HG03025 (cell line): ENCODE measurements around the gene MFSD1.

Experiments
- ATAC-seq: cut with Tn5 transposase; IDR thresholded peaks from one replicate; pipeline ENCODE4 v1.9.1; 2021; ENCODE audit warnings: mild to moderate bottlenecking, moderate library complexity; ENCODE audit not compliant: unreplicated experiment, low FRiP score

Gene MFSD1, protein sequence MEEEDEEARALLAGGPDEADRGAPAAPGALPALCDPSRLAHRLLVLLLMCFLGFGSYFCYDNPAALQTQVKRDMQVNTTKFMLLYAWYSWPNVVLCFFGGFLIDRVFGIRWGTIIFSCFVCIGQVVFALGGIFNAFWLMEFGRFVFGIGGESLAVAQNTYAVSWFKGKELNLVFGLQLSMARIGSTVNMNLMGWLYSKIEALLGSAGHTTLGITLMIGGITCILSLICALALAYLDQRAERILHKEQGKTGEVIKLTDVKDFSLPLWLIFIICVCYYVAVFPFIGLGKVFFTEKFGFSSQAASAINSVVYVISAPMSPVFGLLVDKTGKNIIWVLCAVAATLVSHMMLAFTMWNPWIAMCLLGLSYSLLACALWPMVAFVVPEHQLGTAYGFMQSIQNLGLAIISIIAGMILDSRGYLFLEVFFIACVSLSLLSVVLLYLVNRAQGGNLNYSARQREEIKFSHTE

DNA sequence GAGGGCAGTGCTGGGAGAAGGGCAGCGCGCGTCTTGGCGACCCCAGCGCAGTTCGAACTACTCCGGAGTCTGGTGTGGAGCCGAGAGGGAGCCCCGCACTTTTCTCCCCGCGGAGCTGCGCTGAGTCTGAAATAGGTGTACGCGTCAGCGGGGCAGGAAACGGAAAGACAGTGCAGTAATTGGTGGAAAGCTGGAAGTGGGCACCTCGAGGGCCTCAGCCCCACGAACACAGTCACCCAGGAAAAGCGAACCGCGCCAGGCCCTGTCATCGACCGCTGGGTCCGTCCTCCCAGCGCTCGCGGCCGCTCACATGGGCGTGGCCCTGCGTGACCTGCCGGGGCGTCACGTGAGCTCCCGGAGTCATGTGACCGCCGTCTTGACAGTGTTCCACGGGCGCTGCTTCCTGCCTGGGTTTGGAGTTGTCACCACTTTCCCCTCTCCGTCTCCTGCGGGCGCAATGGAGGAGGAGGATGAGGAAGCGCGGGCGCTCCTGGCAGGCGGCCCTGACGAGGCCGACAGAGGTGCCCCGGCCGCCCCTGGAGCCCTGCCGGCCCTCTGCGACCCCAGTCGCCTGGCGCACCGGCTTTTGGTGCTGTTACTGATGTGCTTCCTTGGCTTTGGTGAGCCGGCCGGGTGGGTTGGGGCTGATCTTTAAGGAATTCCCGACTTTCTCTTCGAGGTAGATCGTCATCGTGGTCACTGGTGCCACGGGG, at the start of gene MFSD1:
Gene MFSD1, plus strand, starts transcription at position 359 of the 713 bp plus-strand sequence. Its CDS starts 99 bp downstream, at position 458.
- peak; percentile 98 for ATAC-seq

DNA sequence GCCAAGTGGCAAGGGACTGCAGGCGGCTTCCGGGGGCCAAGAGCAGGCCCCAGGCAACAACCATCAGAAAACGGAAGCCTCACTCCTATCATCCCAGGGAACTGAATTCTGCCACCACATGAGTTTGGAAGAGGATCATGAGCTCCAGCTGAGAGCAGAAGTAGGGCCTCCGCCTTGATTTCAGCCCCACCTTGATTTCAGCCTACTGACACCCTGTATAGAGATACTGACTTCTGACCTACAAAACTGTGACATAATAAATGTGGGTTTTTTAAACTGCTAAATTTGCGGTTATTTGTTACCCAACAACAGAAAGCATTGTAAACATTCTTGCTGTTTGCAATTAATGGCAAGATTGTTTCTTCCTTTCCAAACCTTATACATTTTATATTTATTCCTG, 48.0 kb upstream of the MFSD1 start:
- no peak for ATAC-seq

DNA sequence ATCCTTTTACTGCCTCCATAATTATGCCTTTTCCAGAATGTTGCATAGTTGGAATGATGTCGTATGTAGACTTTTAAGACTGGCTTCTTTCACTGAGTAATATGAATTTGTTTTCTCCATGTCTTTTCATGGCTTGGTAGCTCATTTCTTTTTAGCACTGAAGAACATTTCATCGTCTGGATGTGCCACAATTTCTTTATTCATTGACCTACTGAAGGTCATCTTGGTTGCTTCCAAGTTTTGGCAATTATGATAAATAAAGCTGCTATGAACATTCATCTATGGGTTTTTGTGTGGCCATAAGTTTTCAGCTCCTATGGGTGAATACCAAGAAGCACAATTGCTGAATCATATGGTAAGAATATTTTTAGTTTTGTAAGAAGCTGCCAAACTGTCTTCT, 46.4 kb upstream of the MFSD1 start:
- no peak for ATAC-seq

DNA sequence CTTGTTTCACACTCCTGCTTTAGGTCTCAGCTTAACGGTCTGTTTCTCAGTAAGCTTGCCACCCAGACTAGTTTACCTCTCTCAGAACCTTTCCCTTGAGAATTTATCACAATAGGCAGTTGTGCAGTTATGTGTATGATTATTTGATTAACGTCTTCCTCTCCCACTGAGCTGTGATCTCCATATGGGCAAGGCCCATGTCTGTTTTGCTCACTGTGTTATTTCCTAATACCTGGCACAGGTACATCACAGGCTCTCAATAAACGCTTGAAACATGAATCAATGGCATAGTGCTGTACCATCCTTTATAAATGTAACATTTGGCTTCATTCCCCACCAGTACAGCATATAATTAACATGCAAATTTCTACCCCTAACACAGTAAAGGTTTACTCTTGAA, 40.5 kb upstream of the MFSD1 start:
- no peak for ATAC-seq

DNA sequence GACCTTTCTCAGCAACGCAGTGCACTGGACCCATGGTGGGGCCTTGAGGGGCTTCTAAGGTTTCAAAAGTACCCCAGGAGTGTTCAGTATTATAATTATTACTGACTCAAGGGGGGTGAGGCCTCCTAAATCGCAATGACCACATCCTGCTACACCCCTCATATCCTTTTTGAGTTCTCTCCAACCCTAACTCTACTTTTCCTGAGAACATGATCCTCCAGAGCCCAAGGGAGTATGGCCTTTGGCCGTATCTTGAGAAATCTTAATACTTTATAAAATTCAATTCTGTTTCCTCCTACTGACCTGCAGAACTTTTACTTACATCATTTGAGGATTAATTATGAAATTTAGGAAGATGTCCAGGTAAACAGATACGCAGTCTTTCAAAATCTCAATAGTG, 39.2 kb upstream of the MFSD1 start:
- no peak for ATAC-seq

DNA sequence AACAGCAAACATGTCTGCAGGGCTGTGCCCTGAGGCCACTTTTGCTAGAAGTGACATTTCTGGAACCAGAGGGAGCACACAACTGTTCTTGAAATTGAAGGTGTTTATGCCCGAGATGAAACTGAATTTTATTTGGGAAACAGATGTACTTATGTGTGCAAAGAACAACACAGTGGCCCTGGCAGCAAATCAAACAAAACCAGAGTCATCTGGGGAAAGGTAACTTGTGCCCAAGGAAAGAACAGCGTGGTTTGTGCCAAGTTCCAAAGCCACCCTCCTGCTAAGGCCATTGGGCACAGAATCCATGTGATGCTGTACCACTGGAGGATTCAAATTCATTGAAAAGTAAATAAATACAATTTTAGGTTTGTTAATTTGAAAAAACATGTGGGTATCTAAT, 38.4 kb upstream of the MFSD1 start:
- no peak for ATAC-seq

DNA sequence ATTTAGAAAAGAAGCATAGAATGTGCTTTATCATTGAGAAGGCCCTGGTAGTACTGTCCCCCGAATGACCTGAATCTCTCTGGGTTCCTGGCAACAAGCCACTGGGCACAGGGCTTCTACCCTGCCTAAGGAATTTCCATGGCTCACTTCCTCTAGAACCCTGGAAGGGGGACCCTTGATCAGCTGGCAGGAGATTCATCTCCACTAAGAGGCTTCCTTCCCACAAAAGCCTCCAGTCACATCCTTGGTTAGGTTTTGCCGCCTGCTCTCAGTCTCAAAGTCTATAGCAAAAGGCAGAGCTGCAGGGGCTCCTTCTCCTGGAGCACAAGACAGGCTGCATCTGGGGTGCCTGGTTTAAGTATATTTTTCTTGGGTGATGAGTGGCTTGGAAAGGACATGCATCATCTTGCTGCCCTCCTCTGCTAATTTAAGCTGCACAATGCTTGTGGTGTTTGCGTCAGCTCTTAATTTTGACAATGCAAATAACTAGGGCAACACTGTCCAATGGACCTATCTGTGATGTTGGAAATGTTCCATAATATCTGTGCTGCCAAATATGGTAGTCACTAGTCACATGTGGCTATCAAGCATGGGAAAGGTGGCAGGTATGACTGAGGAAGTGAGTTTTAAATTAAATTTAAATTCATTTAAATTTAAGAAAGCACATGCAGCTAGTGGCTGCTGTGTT, 36.2 kb upstream of the MFSD1 start:
- ATAC-seq = no peak

DNA sequence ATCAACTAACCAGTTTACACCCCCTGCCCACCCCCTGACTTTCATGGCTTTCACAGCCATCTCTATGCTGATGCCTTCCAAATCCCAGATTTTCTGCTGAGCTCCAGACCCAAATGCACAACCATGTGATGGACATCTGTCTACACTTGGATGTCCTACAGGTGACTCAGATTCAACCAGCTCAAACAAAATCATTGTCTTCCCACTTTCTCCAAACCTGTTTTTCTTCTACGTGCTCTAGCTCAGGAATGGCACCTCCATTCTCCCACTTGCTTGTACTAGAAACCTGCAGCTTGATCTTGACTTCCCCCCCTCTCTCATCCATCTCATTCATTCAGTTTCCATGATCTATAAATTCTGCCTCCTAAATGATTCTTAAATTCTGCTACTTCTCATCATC, 35.5 kb upstream of the MFSD1 start:
- ATAC-seq = no peak

DNA sequence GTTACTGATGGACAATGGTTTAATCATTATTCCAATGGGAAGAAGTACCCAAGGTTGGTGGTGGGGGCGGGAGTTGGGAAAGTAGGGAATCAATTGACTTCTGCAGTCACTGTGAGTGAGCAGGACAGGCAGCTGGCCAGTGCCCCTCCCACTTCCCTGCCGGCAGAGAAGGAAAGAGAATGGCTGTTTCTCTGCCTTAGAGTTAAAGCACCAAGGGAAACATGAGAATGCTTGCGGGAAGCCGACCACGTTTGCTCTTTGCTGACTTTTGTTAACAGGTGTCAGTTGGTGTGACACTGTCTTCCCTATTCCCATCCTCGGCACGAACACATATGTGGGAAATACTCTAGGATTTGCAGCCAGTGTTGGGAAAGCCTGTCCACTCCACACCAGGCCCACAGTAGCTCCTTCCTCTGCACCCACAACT, 33.5 kb upstream of the MFSD1 start:
- ATAC-seq = no peak

DNA sequence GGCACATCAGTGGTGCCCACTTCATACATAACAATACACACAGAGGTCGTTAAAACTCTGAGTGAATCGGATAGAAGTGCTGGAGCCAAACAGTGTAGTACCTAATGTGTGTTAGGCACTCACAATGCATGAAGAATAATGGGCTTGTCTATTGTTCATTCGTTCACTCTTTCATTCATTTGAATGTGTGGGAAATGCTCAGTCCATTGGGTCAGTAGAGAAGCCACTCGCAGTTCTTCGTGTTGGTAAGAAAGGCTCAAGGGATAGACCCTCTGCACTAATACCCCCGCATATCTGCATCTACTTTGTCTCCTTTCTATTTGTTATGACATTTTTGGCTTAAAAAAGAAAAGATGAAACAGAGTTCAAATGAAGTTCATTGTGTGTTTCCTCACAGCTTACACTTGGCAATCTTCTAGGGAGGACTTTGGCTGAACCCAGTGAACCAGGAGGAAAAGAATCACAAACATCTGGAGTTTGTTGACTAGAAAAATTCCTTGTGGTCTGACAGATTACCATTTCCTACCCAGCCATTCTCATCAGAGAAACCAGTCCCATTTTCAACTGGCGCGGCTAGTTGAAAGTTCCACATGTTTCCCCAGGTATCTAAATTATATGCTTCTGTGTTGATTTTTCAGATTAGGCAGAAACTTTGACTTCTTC, 32.8 kb upstream of the MFSD1 start:
- ATAC-seq = no peak

DNA sequence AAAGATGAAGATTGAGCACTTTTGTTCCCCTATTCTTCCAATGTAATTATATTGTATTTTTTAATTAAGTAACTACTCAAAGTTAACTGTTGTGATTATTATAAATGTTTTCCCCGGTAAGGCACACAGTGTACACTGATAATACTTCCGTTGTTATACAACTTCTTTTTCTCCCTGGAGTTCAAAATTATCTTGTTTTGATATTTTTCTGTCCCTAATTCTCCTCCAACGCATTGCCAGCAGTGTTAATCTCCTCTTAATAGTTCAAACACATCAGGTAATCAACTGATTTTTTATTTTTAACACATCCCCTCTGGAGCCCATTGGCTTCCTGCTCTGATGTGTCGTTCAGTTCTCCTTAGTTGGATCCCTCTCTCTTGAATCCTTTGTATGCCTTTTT, 32.3 kb upstream of the MFSD1 start:
- no peak for ATAC-seq

DNA sequence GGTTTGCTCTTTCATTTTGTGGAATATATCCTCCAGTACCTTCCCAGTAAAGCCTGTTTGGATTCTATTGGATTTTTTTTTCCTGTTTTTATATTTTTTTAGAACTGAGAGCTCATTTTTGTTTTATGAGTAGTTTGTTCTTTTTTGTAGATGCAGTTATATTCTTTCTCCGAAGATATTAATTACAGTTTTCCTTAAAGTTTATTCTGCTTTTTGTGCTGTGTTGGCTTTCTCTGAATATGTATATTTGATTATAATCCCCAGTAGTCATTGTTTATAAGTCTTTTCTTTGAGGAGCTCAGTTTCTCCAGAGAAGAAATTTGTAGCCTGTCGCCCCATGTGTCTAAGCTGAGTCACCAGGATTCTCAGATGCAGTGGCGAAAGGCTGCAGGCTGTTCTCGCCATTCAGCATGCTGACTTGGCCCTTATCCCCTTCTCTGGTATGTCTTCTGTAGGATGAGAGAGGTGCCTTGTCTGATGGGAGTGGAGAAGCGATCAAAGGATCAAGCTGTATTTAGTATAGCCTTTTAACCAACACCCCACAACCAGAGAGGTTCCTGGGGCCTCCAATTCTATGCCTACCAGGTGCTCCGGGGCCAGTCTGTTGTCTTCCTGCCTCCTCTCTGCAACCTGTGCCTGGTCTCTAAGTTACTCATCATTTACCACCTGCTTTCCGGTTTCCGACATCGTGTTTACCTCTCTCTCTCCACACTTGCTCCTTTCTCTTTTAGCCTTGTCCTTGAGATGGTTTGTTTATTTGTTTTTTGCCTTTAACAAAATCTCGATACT, 31.7 kb upstream of the MFSD1 start:
- ATAC-seq = no peak

DNA sequence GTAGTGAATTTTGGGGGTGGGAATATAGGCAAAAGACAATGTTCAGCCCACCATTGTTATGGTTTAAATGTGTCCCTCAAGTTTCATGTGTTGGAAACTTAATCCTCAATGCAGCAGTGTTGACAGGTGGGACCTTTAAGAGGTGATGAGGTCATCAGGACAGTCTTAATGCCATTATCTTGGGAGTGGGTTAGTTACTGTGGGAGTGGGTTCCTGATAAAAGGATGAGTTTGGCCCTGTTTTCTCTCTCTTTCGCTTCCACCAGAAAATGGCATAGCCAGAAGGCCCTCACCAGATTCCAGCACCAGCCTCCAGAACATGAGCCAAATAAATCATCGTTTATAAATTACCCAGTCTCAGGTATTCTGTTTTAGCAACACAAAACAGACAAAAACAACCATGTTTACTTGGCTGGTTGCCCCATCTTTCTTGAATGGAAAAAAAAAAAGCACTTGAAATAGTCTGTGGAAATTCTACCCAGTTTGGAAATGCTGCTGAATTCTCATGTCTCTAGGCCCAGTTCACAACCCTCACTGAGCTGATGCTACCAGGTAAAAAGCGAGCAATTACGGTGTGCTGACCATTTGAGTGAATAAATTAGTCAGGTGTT, 31.0 kb upstream of the MFSD1 start:
- no peak for ATAC-seq

DNA sequence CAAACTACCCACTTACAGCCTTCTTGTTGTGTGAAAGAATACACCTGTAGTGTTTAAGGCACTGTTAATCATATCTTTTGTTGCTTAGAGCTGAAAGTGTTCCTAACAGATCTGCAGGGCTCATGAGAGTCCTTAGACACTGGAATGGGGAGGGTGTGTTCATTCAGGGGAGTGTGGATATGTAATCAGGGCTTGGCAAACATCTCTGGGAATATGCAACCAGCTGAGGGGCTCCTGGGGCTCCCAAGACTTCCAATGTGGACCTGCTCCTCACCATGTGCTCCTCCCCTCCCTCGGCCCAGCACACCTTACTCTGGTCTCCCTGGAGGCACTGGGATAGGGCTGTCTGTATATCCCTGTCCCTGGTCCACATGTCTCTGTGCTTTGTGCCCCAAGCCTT, 30.3 kb upstream of the MFSD1 start:
- ATAC-seq = no peak

DNA sequence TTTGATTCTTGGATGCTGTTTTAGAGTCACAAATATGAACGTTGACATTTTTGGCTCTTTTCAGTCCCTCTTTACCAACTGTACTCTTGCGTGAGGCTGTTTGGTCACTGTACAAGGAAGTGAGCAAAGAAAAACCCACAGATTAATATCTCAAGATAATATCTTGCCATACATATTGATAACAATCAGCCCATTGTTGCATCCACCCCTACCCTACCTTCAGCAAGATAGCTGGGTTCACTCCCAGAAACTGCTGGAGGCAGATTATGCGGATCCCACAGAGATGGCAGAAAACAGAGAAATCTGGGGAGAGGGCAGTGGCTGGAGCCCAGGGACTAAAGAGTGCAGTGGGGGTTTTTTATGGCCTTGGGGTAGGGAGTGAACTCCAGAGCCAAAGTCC, 29.9 kb upstream of the MFSD1 start:
- no peak for ATAC-seq

DNA sequence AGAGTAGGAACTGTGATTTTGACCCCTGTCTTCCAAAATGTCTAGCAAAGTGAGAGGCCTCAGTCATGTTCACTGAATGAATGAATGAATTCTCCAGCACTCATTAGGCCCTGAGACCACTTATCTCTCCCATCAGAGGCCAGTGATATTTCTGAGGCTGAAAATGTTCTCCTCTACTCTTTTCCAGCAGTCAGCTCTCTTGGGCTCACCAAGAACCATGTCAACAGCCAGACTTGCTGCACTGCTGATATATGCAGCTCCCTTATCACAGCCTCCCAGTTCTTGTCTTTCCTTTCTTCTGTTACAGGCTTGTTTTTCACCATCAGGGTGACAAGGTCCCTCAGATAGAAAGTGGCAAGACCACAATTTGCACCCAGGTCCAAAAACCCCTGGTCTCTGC, 28.7 kb upstream of the MFSD1 start:
- ATAC-seq = no peak

DNA sequence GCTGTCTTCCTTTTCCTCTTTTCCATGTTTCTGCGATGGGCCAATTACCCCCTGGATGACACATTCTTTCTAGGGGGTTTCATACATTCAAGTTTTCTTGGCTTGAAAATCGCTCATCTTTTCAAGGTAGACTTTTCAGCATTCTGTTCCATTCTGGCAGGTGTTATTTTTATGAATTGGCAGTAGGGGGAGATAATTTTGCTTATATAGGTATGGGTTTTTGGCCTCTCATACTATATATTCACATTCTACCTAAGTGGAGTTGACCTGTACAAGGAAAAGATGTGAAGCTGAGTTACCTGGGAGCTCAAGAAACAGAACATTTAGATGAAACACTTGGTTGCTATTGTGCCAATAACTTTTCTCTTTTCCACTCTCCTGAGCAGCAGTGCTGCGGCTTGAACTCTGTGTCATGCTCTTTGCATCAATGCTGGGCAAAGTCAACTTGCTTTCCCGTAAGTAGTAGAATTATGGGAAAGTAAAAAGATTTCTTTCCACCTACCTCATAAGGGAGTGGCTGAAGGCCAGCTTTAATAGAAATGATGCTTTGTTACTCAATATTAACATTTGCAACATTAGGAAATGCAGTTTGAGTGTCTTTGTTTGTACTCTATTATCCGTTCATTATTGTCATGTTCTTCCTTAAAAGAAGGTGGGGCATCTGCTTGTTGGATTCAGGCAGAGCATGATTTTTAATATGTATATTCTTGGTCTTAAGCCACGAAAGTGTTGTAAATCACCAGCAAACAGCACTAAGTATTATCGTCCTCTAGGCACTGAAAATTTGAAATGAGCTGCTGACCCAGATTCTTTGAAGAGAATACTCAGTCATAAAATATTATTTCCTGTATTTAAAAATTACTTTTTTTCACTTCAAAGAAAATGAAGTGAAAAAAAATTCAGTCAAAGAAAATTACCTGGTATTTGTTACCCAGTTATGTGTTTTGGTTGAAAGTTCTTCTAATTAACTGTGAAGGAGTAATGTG, 27.7 kb upstream of the MFSD1 start:
- no peak for ATAC-seq

DNA sequence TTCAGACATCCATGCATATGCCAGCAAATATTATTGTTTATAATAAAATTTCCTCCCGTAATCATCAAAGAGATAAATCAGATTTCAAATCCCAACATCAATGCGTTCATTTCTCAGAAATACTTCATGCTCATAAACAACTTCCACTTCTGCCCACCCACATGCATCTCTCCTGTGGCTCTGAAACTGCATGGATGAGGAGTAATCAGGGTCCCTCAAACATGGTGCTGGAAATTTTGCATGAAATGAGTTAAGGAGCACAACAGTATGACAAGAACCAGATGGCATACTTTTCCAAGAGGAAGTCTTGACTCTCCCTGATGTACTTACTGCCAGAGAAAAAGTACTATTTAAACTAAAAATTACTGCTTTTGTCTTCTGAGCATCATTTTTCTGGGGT, 26.9 kb upstream of the MFSD1 start:
- no peak for ATAC-seq
